Measurements from ENCODE around the gene ERBB4.
"Not testable (repeated sequence)": the region's sequence is repeated elsewhere in the genome, so short reads cannot be mapped to it uniquely, and the experiment has no call there.

ERBB4 gene

DNA sequence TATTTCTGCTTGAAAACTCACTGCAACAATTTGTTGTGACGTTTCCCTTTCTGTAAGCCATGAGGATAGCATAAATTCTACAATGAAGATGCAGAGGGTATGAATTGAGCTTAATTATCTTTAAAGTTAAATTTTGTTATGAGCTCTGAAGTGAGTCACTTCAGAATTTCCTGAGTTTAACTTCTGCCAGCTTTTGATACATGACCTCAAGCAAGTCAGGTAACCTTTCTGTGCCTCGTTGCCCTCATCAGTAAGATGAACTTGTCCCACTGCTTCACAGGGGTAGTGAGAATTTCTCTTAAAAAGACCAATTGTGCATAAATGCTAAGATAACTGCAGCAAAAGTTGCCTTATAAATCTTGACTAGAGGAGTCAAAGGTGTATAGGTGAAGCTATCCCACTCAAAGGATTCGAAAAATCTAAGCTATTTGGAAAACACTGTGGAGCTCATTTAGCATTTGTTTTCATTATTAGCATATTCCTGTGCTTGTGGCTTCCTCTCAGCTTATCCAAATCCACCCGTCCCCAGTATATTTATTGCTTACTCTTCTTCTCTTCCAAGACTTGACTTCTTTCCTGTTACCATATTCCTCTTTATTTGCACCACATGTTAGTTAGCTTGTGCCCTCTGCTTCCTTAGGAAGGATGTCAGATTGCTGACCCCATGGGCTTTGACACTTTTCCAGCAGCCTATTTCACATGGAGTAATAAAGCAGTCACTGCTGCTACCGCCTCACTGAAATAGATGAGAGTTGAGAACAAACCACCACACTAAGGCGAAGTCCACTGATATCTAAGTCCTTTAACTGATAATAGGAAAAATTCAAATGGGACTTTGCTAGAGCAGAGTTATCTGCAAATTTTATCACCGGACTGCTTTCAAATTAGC is 428.6 kb downstream of the ERBB4 start:
- H3K4me3 ChIP-seq (ENCODE audit: low read length) = no peak overlapping the region
- no peak for DNase-seq (ENCODE audit: low read depth)
- TF ChIP-seq CTCF (conservative IDR thresholded peaks at IDR 0.05; ENCODE audit: low read length) = no peak

DNA sequence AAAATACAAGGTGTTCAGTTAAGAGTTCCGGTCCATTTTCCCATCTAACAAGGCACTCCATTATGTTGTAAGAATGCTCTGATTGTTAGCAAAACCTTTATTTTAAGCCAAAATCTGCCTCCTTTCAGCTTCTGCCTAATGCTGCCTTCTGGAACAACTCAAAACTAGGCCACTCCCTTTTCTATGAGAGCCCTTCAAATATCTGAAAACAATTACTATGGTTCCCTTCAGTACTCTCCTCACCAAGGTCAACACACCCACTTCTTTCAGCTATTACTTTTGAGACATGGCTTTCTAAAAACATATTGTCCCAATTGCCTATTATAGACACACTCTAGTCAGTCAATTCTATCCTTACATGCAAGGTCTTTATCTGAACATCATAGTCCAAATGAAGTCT is 429.4 kb downstream of the ERBB4 start:
- no peak for DNase-seq (ENCODE audit: low read depth)
- H3K4me3 ChIP-seq (ENCODE audit: low read length) = no peak overlapping the region
- TF ChIP-seq CTCF (conservative IDR thresholded peaks at IDR 0.05; ENCODE audit: low read length) = no peak

DNA sequence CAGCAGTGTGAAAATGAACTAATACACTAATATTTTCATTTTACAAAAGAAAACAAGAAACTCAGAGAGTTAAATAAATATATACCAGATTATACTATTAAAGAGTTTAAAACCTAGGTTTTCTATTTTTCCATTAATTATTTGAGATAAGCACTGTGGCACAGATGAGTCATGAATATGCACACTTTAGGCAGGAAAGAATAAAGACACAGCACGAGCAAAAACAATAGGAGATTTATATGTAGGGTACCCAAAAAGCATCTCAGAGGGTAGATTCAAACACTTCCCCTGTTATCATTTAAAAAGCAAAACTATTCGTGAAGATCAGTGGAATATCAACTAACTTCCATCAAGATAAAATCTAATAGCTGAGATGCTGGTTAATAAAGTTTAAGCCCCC is 430.6 kb downstream of the ERBB4 start:
- TF ChIP-seq CTCF (conservative IDR thresholded peaks at IDR 0.05; ENCODE audit: low read length) = no peak
- no peak for DNase-seq (ENCODE audit: low read depth)

DNA sequence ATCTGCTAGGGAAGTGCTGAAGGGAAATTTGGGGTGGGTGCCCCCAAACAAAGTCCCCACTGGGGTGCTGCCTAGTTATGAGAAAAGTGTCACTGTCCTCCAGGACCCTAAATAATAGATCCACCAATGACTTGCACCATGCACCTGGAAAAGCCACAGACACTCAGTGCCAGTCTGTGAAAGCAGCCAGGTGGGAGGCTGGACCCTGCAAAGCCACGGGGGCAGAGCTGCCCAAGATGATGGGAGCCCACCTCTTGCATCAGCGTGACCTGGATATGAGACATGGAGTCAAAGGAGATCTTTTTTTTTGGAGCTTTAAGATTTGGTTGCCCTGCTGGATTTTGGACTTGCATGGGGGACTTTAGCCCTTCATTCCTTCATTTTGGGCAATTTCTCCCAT is 431.6 kb downstream of the ERBB4 start:
- no peak overlapping the region for H3K4me3 ChIP-seq (ENCODE audit: low read length)
- no peak for DNase-seq (ENCODE audit: low read depth)
- TF ChIP-seq CTCF (conservative IDR thresholded peaks at IDR 0.05; ENCODE audit: low read length) = no peak

More for the DNA sequence above, 430.6 kb downstream of the ERBB4 start:
- H3K4me3 ChIP-seq (ENCODE audit: low read length) = no peak overlapping the region

- not testable (repeated sequence) for H3K4me3 ChIP-seq (ENCODE audit: low read length); DNase-seq (ENCODE audit: low read depth)
These were observed 432.1 kb downstream of the ERBB4 start for GRCh38 chr2:212106536-212106935.

- no peak overlapping the region for H3K4me3 ChIP-seq (ENCODE audit: low read length)
- no peak for DNase-seq (ENCODE audit: low read depth)
- TF ChIP-seq CTCF (conservative IDR thresholded peaks at IDR 0.05; ENCODE audit: low read length) = no peak
These were observed 438.9 kb downstream of the ERBB4 start for GRCh38 chr2:212099658-212100057.

DNA sequence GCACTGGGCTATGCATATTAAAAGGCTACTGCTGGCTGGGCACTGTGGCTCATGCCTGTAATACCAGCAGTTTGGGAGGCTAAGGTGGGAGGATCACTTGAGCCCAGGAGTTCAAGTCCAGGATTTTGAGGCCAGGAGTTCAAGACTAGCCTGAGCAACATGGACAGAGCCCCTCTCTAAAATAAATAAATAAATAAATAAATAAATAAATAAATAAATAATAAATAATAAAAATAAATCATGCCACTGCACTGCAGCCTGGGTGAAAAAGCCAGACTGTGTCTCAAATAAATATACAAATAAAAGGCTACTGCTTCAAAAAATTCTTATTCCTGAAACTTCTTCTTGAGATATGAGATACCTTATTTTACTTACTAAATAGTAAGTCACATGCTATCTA is 439.6 kb downstream of the ERBB4 start:
- H3K4me3 ChIP-seq (ENCODE audit: low read length) = no peak overlapping the region
- no peak for TF ChIP-seq CTCF (conservative IDR thresholded peaks at IDR 0.05; ENCODE audit: low read length)
- DNase-seq (ENCODE audit: low read depth) = no peak
